ENCODE measurements around the gene DNAJC4.

DNAJC4 gene

DNA sequence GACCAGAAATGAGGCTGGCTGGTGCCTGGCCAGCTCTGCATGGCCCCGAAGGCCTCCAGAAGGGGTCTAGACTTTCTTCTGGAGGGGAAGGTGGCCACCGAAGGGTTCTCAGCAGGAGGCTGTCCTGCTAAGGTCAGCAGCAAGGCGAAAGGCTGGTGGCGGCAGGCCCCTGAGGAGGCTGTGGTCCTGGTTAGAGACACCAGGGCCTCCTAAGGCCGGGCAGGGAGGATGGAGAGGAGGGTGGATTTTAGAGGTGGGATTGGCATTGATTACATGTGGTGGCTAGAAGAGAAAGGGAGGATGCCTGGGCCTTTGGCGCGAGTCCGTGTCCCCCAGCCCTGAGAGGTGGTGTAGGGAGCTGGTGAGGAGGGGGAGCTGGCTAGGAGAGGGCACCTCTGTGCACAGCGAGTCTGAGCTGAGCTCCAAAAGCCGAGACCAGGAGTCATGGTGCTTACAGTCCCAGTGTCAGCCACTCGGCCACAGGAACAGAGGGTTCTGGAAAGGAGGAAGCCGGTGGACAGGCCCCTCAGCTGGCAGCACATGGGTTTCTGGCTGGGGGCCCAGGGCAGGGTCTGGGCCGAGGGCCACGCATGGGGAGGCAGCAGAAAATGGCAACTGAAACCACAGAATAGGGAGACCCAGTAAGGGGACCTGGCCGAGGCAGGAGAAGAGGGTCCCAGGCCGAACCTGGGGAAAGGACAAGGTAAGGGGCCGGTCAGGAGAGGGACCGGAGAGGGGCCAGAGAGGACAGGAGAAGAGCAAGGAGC is 21.4 kb upstream of the DNAJC4 start:
- Histone ChIP-seq H3K27me3 (ENCODE audit: control insufficient read depth in 2 of 2, insufficient read depth in 2 of 2, low read length in 2 of 2) (no peaks in the 10 kb centered on the region), H3K9ac (ENCODE audit: low read depth in 1 of 2, low read length in 2 of 2) (no peak overlapping the region), H3K27ac (ENCODE audit: low read depth in 2 of 2, low read length in 2 of 2) (no peak overlapping the region), H3K9me3 (ENCODE audit: control insufficient read depth in 2 of 2, low read length in 2 of 2) (no peaks in the 10 kb centered on the region), H3K4me3 (ENCODE audit: low read length in 2 of 2) (no peak overlapping the region), H3K36me3 (ENCODE audit: control insufficient read depth in 2 of 2, insufficient read depth in 2 of 2, low read length in 2 of 2) (peaks cover 2 to 15% of the 10 kb centered on the region in 2 donors), H3K4me1 (ENCODE audit: control insufficient read depth in 2 of 2, insufficient read depth in 2 of 2, low read length in 2 of 2) (peaks cover 24 to 26% of the 10 kb centered on the region in 2 donors)

DNA sequence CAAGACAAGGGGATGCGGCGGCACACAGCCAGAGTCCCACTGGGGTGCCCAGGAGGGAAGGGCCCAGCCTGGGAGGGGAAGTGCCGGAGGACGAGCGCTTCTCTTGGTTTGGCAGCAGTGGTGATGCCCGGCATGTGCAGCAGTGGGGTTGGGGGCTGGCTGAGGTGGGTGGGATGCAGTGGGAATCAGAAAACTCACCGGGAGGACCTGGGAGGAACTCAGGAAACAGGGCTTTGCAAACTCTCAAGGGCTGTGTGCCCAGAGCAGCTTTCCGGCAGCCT is 20.8 kb upstream of the DNAJC4 start:
- Histone ChIP-seq H3K9me3 (ENCODE audit: control insufficient read depth in 2 of 2, low read length in 2 of 2) (no peaks in the 10 kb centered on the region), H3K27me3 (ENCODE audit: control insufficient read depth in 2 of 2, insufficient read depth in 2 of 2, low read length in 2 of 2) (no peaks in the 10 kb centered on the region), H3K4me3 (ENCODE audit: low read length in 2 of 2) (no peak overlapping the region), H3K36me3 (ENCODE audit: control insufficient read depth in 2 of 2, insufficient read depth in 2 of 2, low read length in 2 of 2) (peaks cover 0 to 11% of the 10 kb centered on the region in 2 donors), H3K4me1 (ENCODE audit: control insufficient read depth in 2 of 2, insufficient read depth in 2 of 2, low read length in 2 of 2) (peaks cover 24 to 26% of the 10 kb centered on the region in 2 donors), H3K9ac (ENCODE audit: low read depth in 1 of 2, low read length in 2 of 2) (no peak overlapping the region), H3K27ac (ENCODE audit: low read depth in 2 of 2, low read length in 2 of 2) (no peak overlapping the region)

DNA sequence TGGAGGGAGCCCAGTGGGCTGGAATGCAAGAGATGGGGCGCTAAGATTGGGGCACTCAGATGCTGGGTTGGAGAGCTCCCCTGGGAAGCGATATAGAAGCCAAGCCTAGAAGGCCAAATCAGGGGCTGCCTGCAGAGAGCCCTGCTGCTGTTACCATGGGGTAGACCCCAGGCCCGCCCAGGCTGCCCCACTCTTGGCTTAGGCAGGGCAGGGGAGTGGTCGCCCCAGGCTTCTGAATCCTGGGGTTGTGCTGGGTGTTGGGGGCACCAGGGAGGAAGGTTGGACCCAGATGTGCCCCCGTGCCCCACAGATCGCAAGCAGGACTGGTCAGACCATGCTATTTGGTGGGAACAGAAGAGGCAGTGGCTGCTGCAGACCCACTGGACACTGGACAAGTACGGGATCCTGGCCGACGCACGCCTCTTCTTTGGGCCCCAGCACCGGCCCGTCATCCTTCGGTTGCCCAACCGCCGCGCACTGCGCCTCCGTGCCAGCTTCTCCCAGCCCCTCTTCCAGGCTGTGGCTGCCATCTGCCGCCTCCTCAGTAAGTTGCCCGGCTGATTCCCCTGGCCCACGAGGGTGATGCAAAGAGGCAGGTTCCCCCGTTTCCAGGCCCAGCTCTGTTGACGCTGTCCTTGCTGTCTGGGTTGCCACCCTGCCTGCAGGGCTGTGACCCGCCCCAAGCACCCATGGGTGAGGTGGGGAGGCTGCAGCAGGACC is 19.9 kb upstream of the DNAJC4 start:
- H3K4me1 ChIP-seq (ENCODE audit: control insufficient read depth in 2 of 2, insufficient read depth in 2 of 2, low read length in 2 of 2): peaks cover 18 to 21% of the 10 kb centered on the region in 2 donors
- H3K9ac ChIP-seq (ENCODE audit: low read depth in 1 of 2, low read length in 2 of 2): no peak overlapping the region
- H3K9me3 ChIP-seq (ENCODE audit: control insufficient read depth in 2 of 2, low read length in 2 of 2): no peaks in the 10 kb centered on the region
- peaks cover 0 to 13% of the 10 kb centered on the region in 2 donors for H3K36me3 ChIP-seq (ENCODE audit: control insufficient read depth in 2 of 2, insufficient read depth in 2 of 2, low read length in 2 of 2)
- H3K4me3 ChIP-seq (ENCODE audit: low read length in 2 of 2): no peak overlapping the region
- no peaks in the 10 kb centered on the region for H3K27me3 ChIP-seq (ENCODE audit: control insufficient read depth in 2 of 2, insufficient read depth in 2 of 2, low read length in 2 of 2)
- H3K27ac ChIP-seq (ENCODE audit: low read depth in 2 of 2, low read length in 2 of 2): no peak overlapping the region

DNA sequence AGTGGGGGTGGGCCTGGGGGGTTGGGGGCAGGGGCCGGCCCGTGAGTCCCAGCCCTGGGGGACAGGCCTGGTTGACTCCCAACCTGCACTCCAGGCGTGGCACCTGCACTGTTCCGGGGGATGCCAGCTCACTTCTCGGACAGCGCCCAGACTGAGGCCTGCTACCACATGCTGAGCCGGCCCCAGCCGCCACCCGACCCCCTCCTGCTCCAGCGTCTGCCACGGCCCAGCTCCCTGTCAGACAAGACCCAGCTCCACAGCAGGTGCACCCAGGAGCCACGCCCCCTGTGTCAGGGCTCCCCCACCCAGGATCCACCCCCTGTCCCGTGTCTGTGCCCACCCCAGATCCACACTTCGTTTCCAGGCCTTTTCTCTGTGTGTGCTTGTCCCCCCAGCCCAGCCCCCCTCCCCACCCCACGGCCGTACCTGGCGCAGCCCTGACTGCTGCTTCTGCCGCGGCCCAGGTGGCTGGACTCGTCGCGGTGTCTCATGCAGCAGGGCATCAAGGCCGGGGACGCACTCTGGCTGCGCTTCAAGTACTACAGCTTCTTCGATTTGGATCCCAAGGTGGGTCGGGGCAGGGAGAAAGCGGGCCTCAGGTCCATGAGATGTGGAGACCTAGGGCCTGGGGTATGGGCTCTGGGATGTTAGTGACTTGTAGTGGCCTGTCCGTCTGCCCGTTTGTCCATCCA is 19.0 kb upstream of the DNAJC4 start:
- Histone ChIP-seq H3K27ac (ENCODE audit: low read depth in 2 of 2, low read length in 2 of 2) (no peak overlapping the region), H3K27me3 (ENCODE audit: control insufficient read depth in 2 of 2, insufficient read depth in 2 of 2, low read length in 2 of 2) (no peaks in the 10 kb centered on the region), H3K9ac (ENCODE audit: low read depth in 1 of 2, low read length in 2 of 2) (no peak overlapping the region), H3K4me3 (ENCODE audit: low read length in 2 of 2) (no peak overlapping the region), H3K36me3 (ENCODE audit: control insufficient read depth in 2 of 2, insufficient read depth in 2 of 2, low read length in 2 of 2) (peaks cover 0 to 13% of the 10 kb centered on the region in 2 donors), H3K4me1 (ENCODE audit: control insufficient read depth in 2 of 2, insufficient read depth in 2 of 2, low read length in 2 of 2) (peaks cover 11 to 12% of the 10 kb centered on the region in 2 donors), H3K9me3 (ENCODE audit: control insufficient read depth in 2 of 2, low read length in 2 of 2) (no peaks in the 10 kb centered on the region)

DNA sequence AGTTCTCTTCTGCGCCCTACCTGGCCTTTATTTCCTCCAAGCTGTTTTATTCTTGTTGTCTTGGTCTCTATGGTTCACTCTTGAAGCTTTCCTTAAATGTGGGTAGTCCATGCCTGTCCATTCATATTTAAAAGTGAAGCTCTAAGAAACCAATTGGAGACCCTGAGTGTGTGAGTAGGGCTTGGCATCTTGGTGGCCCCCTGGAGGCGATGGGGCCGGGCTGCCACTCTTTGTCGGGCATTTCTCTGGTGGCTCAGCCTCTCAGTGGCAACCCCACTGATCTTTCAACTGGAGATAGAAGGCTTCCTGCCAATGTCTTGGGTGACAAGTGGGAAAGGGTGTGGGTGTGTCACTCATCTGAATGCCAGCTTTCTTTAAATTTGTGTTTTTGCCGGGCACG is 13.5 kb upstream of the DNAJC4 start:
- no peaks in the 10 kb centered on the region for H3K9me3 ChIP-seq (ENCODE audit: control insufficient read depth in 2 of 2, low read length in 2 of 2)
- peaks cover 13 to 21% of the 10 kb centered on the region in 2 donors for H3K36me3 ChIP-seq (ENCODE audit: control insufficient read depth in 2 of 2, insufficient read depth in 2 of 2, low read length in 2 of 2)
- no peak overlapping the region for H3K9ac ChIP-seq (ENCODE audit: low read depth in 1 of 2, low read length in 2 of 2)
- H3K27ac ChIP-seq (ENCODE audit: low read depth in 2 of 2, low read length in 2 of 2): no peak overlapping the region
- no peaks in the 10 kb centered on the region for H3K27me3 ChIP-seq (ENCODE audit: control insufficient read depth in 2 of 2, insufficient read depth in 2 of 2, low read length in 2 of 2)
- no peak overlapping the region for H3K4me3 ChIP-seq (ENCODE audit: low read length in 2 of 2)
- peaks cover 0 to 2% of the 10 kb centered on the region in 2 donors for H3K4me1 ChIP-seq (ENCODE audit: control insufficient read depth in 2 of 2, insufficient read depth in 2 of 2, low read length in 2 of 2)

DNA sequence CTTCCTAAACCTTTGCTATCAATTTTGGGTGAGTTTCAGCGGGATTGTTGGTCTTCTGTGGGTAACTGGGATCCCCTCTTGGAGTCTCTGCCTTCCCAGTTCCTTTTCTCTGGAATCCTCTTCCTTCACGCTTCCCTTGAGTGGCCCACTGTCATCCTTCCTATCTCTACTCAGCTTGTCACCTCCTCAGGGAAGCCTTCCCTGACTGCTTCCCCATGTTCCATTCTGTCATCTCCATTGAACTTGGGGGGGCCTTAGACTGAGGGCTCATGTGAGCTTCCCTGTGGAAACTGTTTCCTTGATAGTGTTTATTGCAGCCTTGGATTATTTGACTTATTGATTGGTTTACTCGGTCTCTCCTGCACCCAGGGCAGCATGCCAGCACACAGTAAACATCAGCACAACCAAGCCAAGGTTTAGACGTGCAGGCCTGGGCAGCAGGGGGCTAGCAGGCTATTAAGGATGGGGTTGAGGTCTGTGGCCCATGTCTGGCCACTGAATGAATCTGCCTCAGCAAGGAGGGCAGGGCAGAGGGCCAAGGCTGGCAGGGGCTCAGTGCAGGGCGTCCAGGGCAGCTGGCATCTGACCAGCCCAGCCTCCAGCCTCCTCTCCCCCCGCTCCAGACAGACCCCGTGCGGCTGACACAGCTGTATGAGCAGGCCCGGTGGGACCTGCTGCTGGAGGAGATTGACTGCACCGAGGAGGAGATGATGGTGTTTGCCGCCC is 11.6 kb upstream of the DNAJC4 start:
- no peaks in the 10 kb centered on the region for H3K27me3 ChIP-seq (ENCODE audit: control insufficient read depth in 2 of 2, insufficient read depth in 2 of 2, low read length in 2 of 2)
- no peak overlapping the region for H3K27ac ChIP-seq (ENCODE audit: low read depth in 2 of 2, low read length in 2 of 2)
- H3K36me3 ChIP-seq (ENCODE audit: control insufficient read depth in 2 of 2, insufficient read depth in 2 of 2, low read length in 2 of 2): peaks cover 13 to 15% of the 10 kb centered on the region in 2 donors
- H3K4me3 ChIP-seq (ENCODE audit: low read length in 2 of 2): no peak overlapping the region
- no peak overlapping the region for H3K9ac ChIP-seq (ENCODE audit: low read depth in 1 of 2, low read length in 2 of 2)
- peaks cover 0 to 2% of the 10 kb centered on the region in 2 donors for H3K4me1 ChIP-seq (ENCODE audit: control insufficient read depth in 2 of 2, insufficient read depth in 2 of 2, low read length in 2 of 2)
- H3K9me3 ChIP-seq (ENCODE audit: control insufficient read depth in 2 of 2, low read length in 2 of 2): no peaks in the 10 kb centered on the region

DNA sequence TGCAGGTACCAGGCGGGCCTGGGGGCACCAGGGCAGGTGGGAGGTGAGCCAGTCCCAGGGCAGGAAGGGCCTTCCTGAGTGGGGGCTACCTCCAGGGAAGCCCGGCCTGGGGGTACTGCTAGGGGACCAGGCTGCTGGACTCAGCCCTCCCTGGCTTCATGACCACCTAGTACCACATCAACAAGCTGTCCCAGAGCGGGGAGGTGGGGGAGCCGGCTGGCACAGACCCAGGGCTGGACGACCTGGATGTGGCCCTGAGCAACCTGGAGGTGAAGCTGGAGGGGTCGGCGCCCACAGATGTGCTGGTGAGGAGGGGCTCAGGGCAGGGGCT is 11.0 kb upstream of the DNAJC4 start:
- no peak overlapping the region for H3K9ac ChIP-seq (ENCODE audit: low read depth in 1 of 2, low read length in 2 of 2)
- H3K4me3 ChIP-seq (ENCODE audit: low read length in 2 of 2): no peak overlapping the region
- H3K36me3 ChIP-seq (ENCODE audit: control insufficient read depth in 2 of 2, insufficient read depth in 2 of 2, low read length in 2 of 2): peaks cover 13 to 18% of the 10 kb centered on the region in 2 donors
- H3K9me3 ChIP-seq (ENCODE audit: control insufficient read depth in 2 of 2, low read length in 2 of 2): no peaks in the 10 kb centered on the region
- no peaks in the 10 kb centered on the region for H3K27me3 ChIP-seq (ENCODE audit: control insufficient read depth in 2 of 2, insufficient read depth in 2 of 2, low read length in 2 of 2)
- no peak overlapping the region for H3K27ac ChIP-seq (ENCODE audit: low read depth in 2 of 2, low read length in 2 of 2)
- peaks cover 0 to 2% of the 10 kb centered on the region in 2 donors for H3K4me1 ChIP-seq (ENCODE audit: control insufficient read depth in 2 of 2, insufficient read depth in 2 of 2, low read length in 2 of 2)

DNA sequence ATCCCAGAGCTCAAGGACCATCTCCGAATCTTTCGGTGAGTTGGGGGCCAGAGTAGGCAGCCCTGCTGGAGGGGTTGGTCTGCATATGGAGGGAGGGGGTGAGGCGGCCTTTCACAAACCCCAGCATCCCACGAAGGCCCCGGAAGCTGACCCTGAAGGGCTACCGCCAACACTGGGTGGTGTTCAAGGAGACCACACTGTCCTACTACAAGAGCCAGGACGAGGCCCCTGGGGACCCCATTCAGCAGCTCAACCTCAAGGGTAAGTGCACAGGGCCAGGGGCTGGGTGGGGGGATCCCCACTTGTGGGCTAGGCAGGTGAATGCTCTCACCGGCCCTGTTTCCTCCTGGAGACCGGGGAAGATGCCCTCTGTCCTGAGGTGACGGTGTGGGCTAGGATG is 10.6 kb upstream of the DNAJC4 start:
- Histone ChIP-seq H3K4me1 (ENCODE audit: control insufficient read depth in 2 of 2, insufficient read depth in 2 of 2, low read length in 2 of 2) (peaks cover 1 to 2% of the 10 kb centered on the region in 2 donors), H3K27ac (ENCODE audit: low read depth in 2 of 2, low read length in 2 of 2) (no peak overlapping the region), H3K9ac (ENCODE audit: low read depth in 1 of 2, low read length in 2 of 2) (no peak overlapping the region), H3K27me3 (ENCODE audit: control insufficient read depth in 2 of 2, insufficient read depth in 2 of 2, low read length in 2 of 2) (no peaks in the 10 kb centered on the region), H3K9me3 (ENCODE audit: control insufficient read depth in 2 of 2, low read length in 2 of 2) (no peaks in the 10 kb centered on the region), H3K4me3 (ENCODE audit: low read length in 2 of 2) (no peak overlapping the region), H3K36me3 (ENCODE audit: control insufficient read depth in 2 of 2, insufficient read depth in 2 of 2, low read length in 2 of 2) (peaks cover 13 to 18% of the 10 kb centered on the region in 2 donors)

DNA sequence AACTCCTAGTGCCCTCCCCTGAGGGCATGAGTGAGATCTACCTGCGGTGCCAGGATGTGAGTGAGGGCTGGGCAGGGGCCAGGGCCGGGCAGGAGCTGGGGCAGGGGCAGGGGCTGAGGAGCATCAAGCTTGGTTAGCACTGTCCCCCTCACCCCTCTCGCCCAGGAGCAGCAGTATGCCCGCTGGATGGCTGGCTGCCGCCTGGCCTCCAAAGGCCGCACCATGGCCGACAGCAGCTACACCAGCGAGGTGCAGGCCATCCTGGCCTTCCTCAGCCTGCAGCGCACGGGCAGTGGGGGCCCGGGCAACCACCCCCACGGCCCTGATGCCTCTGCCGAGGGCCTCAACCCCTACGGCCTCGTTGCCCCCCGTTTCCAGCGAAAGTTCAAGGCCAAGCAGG is 10.1 kb upstream of the DNAJC4 start:
- H3K27ac ChIP-seq (ENCODE audit: low read depth in 2 of 2, low read length in 2 of 2): no peak overlapping the region
- H3K27me3 ChIP-seq (ENCODE audit: control insufficient read depth in 2 of 2, insufficient read depth in 2 of 2, low read length in 2 of 2): no peaks in the 10 kb centered on the region
- no peaks in the 10 kb centered on the region for H3K9me3 ChIP-seq (ENCODE audit: control insufficient read depth in 2 of 2, low read length in 2 of 2)
- peaks cover 5 to 6% of the 10 kb centered on the region in 2 donors for H3K4me1 ChIP-seq (ENCODE audit: control insufficient read depth in 2 of 2, insufficient read depth in 2 of 2, low read length in 2 of 2)
- H3K9ac ChIP-seq (ENCODE audit: low read depth in 1 of 2, low read length in 2 of 2): no peak overlapping the region
- peaks cover 13 to 15% of the 10 kb centered on the region in 2 donors for H3K36me3 ChIP-seq (ENCODE audit: control insufficient read depth in 2 of 2, insufficient read depth in 2 of 2, low read length in 2 of 2)
- H3K4me3 ChIP-seq (ENCODE audit: low read length in 2 of 2): no peak overlapping the region

DNA sequence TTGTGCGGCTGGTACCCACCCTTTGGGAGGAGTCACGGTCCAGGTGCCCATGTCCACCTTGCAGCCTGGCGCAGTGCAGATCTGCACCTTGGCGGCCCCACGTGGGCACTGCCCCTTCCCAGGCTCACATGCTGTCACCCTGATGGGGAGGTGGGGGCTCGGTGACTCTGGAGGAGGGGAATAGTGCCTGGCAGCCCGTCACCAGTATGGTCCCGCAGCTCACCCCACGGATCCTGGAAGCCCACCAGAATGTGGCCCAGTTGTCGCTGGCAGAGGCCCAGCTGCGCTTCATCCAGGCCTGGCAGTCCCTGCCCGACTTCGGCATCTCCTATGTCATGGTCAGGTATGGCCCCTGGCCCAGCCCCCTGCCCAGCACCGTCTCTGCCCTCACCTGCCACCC is 9.6 kb upstream of the DNAJC4 start:
- Histone ChIP-seq H3K9ac (ENCODE audit: low read depth in 1 of 2, low read length in 2 of 2) (no peak overlapping the region), H3K36me3 (ENCODE audit: control insufficient read depth in 2 of 2, insufficient read depth in 2 of 2, low read length in 2 of 2) (peaks cover 13 to 14% of the 10 kb centered on the region in 2 donors), H3K4me3 (ENCODE audit: low read length in 2 of 2) (no peak overlapping the region), H3K4me1 (ENCODE audit: control insufficient read depth in 2 of 2, insufficient read depth in 2 of 2, low read length in 2 of 2) (peaks cover 9 to 10% of the 10 kb centered on the region in 2 donors), H3K27me3 (ENCODE audit: control insufficient read depth in 2 of 2, insufficient read depth in 2 of 2, low read length in 2 of 2) (no peaks in the 10 kb centered on the region), H3K9me3 (ENCODE audit: control insufficient read depth in 2 of 2, low read length in 2 of 2) (no peaks in the 10 kb centered on the region), H3K27ac (ENCODE audit: low read depth in 2 of 2, low read length in 2 of 2) (no peak overlapping the region)

Data from mucosa of rectum (tissue), 2 donors.